Measurements from ENCODE around the gene UBA1. TPM values are rescaled to one million over a fixed set of nuclear protein-coding genes. Genes with fewer than 3 reads are reported as not detected.
A peak's percentile ranks its signal among the peaks of the same experiment; 100 is the strongest.

The UBA1 gene
- total RNA-seq, 1 donor from 2014 or later: 498 TPM

GRCh38 chrX:47198026-47198686 is 4.5 kb downstream of the UBA1 start:
- no peak for DNase-seq (ENCODE audit: low read depth, low spot score)
- Mint-ChIP-seq H3K9me3 (no peaks in the 10 kb centered on the region), H3K27me3 (ENCODE audit: low read depth) (no peaks in the 10 kb centered on the region), H3K36me3 (ENCODE audit: low read depth) (peaks cover 45% of the 10 kb centered on the region), H3K4me1 (peaks cover 55% of the 10 kb centered on the region), H3K4me3 (peak overlapping the region; percentile 96), H3K27ac (ENCODE audit: unreplicated experiment) (peak overlapping the region; percentile 62)
- no peak for TF ChIP-seq CTCF (conservative IDR thresholded peaks at IDR 0.05)

GRCh38 chrX:47198687-47199080 is 5.1 kb downstream of the UBA1 start:
- Mint-ChIP-seq H3K27ac (ENCODE audit: unreplicated experiment) (no peak overlapping the region), H3K27me3 (ENCODE audit: low read depth) (no peaks in the 10 kb centered on the region), H3K36me3 (ENCODE audit: low read depth) (peaks cover 48% of the 10 kb centered on the region), H3K4me3 (peak overlapping the region; percentile 96), H3K9me3 (no peaks in the 10 kb centered on the region), H3K4me1 (peaks cover 49% of the 10 kb centered on the region)
- no peak for DNase-seq (ENCODE audit: low read depth, low spot score)
- no peak for TF ChIP-seq CTCF (conservative IDR thresholded peaks at IDR 0.05)

DNA sequence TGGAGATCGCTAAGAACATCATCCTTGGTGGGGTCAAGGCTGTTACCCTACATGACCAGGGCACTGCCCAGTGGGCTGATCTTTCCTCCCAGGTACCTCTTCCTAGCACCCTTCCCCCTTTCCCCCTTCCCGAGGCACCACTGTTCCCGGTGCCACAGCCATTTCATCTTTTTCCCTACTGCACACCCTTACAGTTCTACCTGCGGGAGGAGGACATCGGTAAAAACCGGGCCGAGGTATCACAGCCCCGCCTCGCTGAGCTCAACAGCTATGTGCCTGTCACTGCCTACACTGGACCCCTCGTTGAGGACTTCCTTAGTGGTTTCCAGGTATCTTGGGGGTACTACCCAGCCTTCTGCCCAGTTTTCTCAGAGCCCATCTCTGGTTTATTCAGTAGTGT is 5.7 kb downstream of the UBA1 start:
- no peak for TF ChIP-seq CTCF (conservative IDR thresholded peaks at IDR 0.05)
- peak overlapping the region; percentile 96 for H3K4me3 Mint-ChIP-seq
- no peaks in the 10 kb centered on the region for H3K27me3 Mint-ChIP-seq (ENCODE audit: low read depth)
- H3K4me1 Mint-ChIP-seq: peaks cover 46% of the 10 kb centered on the region
- no peak overlapping the region for H3K27ac Mint-ChIP-seq (ENCODE audit: unreplicated experiment)
- H3K9me3 Mint-ChIP-seq: no peaks in the 10 kb centered on the region
- no peak for DNase-seq (ENCODE audit: low read depth, low spot score)
- peaks cover 47% of the 10 kb centered on the region for H3K36me3 Mint-ChIP-seq (ENCODE audit: low read depth)

GRCh38 chrX:47200385-47201150 is 6.9 kb downstream of the UBA1 start:
- TF ChIP-seq CTCF (conservative IDR thresholded peaks at IDR 0.05): peak; percentile 18
- H3K4me1 Mint-ChIP-seq: peaks cover 34% of the 10 kb centered on the region
- no peaks in the 10 kb centered on the region for H3K9me3 Mint-ChIP-seq
- H3K27ac Mint-ChIP-seq (ENCODE audit: unreplicated experiment): no peak overlapping the region
- no peak for DNase-seq (ENCODE audit: low read depth, low spot score)
- H3K27me3 Mint-ChIP-seq (ENCODE audit: low read depth): no peaks in the 10 kb centered on the region
- H3K36me3 Mint-ChIP-seq (ENCODE audit: low read depth): peaks cover 47% of the 10 kb centered on the region
- H3K4me3 Mint-ChIP-seq: peak overlapping the region; percentile 58

- no peak for TF ChIP-seq CTCF (conservative IDR thresholded peaks at IDR 0.05)
- peak overlapping the region; percentile 53 for H3K4me3 Mint-ChIP-seq
- no peaks in the 10 kb centered on the region for H3K27me3 Mint-ChIP-seq (ENCODE audit: low read depth)
- H3K4me1 Mint-ChIP-seq: peaks cover 25% of the 10 kb centered on the region
- H3K27ac Mint-ChIP-seq (ENCODE audit: unreplicated experiment): no peak overlapping the region
- no peak for DNase-seq (ENCODE audit: low read depth, low spot score)
- peaks cover 45% of the 10 kb centered on the region for H3K36me3 Mint-ChIP-seq (ENCODE audit: low read depth)
- H3K9me3 Mint-ChIP-seq: no peaks in the 10 kb centered on the region
These were observed 7.8 kb downstream of the UBA1 start for GRCh38 chrX:47201345-47201944.

All from neural crest cell (in vitro differentiated cells).